Activated CD8-positive, alpha-beta memory T cell treated with anti-CD3 and anti-CD28 coated beads, Interleukin-2, amount 50 U/mL, for 4 hours (primary cell): ENCODE measurements around the gene SERAC1.

ENCODE experiments used
- DNase-seq: peaks from one replicate; pipeline ENCODE4 v3.0.0-alpha.2; 2020

The SERAC1 gene

DNA sequence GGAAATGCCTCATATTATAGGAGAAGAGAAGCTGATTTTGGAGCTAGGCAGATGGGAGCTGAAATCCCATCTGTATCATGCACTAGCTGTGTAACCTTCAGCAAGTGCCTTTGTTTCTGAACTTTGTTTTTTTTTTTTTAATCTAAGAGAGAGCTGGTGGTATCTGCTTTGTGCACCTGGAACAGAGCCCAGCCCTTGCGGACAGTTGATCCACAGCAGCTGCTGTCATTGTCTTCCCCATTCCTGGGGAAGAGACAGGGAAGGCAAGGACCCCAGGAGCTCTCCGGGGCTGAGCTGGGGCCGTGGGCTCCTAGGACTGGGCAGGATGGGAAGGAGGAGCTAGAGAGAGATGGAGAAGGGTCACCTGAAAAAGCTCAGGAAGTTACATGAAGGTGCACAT is 94.3 kb downstream of the SERAC1 start:
- no peak for DNase-seq

DNA sequence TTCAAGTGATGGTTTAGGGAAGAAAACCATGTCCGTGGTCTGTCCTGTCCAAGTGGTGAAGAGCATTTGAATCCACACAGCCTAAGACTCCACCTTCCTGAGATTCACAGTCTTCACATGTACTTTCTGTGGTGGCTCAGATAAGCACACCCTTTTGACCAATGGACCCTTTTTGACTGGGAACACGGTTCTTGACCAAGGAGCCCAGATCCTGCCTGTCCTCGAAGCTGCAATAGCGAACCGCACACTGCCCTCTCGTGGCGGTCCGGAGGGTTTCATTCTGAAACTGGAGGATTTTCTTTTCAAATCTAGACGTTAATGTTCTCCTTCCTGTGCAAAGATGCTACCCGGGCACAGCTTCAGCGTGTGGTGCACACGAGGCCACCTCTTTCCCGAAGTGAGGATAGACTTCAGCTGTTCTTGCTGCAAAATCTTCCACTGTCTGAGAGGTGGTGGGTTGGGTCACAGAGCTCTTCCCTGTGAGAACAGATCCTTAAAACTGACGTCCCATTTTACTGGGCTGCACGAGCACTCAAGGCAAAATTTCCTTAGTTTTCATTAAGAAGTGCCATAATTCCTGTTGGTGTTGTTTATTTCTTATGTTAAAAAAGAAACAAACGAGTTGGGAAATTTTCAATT is 95.9 kb downstream of the SERAC1 start:
- DNase-seq: peak; percentile 71

DNA sequence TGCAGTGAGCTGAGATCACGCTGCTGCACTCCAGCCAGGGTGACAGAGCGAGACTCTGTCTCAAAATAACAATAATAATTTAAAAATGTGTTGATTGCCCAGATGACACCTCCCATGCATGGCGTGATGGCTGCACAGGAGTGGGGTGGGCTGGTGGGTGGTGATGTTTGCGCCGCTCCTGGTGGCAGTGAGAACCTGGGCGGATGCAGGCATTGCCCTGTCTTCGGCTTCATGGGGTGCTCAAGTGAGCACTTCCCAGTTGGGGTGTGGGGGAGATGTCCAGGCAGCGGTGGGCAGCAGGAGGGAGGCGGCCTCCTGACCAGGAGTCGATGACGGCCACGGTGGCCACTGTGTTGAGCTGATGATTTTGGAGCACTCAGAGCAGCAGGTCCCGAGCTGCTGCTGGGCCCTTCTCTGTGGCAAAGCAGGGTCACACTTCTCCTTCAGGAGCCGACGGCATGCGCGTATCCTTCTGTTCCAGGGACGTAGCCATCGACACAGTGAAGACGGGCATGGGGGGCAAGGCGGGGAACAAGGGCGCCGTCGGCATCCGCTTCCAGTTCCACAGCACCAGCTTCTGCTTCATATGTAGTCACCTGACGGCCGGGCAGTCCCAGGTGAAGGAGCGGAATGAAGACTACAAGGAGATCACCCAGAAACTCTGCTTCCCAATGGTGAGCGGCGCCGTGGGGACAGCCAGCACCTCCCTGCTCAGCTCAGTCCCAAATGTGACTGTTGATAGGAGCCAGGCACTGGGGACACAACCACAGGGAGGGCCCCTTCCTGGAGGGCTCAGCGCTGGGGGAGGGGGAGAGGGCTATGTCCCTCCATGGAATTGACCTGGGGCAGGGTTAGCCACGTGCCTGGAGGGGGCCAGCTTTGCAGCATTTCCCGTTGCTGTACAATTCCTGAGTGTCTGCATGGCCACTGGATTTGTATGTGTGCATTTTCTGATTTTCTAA is 96.7 kb downstream of the SERAC1 start:
- no peak for DNase-seq

DNA sequence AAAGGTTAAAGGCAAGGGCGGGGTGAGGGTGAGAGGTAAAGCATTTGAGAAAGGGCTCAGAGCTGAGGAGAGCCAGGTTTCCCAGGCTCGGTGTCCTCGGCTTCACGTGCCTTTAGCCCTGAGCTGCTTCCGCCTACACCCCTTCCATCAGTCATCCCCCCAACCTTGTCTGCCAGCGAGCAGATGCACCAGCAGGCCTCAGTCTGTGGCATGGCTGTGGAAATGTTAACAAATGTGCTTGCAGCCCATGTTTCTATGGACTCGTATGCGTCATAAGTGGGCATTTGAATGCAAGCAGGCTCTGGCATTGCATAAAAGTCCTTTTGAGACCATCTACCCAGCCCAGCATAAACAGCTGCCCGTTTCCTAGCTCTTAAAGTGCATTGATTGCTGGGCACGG is 97.5 kb downstream of the SERAC1 start:
- no peak for DNase-seq

DNA sequence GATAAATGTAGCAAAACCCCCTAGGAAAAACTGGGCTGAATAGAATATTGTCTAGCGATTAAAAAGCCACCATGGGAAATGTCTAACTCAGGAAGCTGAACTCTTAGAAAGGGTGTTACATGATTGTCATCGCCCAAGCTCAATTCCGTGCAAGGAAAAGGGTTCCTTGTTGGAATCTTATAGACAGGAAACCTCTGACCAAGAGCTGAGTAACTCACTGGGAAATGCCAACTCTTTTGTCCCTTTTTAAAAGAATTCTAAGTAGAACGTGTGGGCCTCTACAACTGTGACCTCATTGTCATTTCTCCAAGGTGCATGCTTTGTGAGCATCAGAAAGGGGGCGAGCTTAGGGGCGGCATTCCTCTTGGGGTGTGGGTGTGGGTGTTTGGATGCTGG is 98.3 kb downstream of the SERAC1 start:
- no peak for DNase-seq

DNA sequence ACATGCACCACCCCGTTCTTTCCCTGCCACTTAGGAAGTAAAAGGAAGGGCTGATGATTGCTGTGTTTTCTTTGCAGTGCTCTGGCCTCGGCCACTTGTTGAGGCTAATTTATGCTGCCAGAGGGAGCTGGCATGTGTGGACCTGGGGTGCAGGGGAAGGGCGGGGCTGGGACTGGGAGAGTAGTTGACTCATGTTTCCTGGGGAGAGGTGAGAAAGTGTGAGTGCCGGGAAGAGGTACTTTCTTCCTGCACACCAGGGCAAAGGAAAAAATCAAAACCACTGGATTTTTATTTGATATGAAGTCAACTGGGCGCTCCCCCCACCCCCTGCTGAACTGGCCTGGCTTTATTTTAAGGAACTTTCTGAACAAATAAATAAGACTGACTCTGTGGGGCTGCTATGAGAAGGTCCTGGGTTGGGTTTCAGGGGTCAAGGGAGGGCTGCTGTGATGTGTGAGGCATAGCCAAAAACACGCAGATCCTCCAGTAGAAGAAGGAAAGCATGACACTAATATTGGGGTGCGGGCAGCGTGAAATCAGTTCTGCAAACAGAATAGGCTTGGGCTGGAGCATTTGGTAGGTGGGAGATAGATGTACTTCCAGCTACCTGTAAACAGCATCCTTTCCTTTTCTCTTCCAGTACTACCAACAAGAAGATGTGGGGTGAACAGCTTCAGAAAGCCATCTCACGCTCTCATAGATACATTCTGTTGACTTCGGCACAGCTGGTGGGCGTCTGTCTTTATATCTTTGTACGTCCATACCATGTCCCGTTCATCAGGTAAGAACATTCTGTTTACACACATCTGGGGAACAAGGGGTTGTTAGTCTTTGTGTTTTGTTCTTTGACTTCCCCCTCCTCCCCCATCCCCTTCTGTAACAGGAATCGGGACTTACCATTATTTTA is 98.9 kb downstream of the SERAC1 start:
- no peak for DNase-seq

DNA sequence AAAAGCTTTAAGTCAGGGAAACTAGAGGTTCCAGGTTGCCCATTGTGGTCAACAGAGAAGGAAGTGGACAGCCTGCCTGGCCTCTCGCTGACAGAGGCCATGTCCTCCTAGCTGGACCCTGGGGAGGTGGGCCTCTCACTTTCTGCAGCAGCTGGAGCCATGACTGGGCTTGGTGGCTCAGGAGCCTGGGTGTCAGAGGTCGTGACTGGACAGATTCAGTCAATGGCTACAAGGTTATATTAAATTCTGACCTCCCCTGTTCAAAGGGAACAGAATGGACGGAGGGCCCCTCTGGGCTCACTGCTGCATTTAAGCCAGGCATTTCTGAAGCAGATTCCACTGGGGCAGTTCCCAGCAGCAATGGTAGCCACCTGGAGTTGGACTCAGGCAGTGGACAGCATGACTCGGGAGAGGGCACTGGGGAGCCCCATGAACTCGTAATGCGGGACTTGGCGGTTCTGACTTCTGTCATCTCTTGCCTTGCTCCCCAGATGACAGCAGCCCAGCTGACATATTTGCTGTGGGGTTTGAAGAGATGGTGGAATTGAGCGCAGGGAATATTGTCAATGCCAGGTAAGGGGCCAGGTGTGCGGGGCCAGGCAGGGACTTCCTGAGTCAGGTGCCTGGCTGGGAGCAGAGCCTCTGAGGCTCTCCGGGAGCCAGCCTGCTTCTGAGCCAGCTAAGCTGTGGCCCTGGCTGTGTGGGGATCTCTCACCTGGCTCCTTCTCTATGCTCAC is 99.7 kb downstream of the SERAC1 start:
- DNase-seq: no peak

DNA sequence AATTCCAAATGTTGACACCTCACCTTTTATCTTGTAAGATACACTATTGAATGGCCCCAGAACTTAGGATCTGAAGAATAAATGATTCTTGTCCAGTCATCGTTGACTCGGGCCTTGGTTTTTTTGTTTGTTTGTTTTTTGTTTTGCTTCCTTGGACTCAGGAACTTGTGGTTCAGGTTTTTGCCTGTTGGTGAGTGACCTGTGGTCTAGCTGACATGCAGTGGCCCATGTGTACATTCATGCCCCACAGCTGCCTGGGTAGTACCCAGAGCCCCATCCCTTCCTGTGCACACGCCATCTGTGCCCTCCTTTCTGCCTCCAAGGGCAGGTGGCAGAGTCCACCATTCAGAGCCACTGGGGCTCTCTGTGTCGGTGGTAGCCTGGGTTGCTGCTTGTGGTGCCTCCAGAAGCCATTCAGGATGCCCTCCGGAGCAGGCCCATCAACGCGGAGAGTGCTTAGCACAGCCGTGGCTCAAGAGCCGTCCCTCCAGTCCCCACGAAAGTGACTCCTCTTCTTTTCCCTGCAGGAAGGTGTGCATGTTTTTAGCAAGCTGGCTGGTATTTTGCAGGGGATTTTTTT is 100.5 kb downstream of the SERAC1 start:
- no peak for DNase-seq

DNA sequence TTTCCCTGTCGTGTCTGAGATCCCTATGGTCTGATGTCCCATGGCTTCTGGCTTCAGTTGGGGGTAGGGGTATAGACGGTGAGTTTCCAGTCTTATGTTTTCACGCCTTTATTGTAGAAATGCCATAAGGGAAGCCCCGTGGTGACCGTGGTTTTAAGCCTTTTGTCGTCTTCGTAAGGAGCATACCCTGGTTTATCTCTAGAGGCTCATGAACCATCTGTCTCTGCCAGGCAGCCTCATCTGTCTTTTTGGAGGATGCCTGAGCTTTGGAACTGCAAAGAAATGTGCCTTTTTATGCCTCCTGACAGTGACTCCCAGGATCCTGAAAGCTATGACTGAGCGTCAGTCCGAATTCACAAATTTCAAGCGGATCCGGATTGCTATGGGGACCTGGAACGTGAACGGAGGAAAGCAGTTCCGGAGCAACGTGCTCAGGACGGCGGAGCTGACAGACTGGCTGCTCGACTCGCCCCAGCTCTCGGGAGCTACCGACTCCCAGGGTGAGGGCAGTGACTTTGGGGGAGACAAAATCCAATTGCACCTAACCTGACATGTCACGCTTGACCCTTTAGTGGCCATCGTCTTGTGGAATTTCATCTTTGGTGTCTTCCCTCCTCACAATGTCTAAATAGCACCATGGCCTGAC is 101.8 kb downstream of the SERAC1 start:
- DNase-seq: no peak

DNA sequence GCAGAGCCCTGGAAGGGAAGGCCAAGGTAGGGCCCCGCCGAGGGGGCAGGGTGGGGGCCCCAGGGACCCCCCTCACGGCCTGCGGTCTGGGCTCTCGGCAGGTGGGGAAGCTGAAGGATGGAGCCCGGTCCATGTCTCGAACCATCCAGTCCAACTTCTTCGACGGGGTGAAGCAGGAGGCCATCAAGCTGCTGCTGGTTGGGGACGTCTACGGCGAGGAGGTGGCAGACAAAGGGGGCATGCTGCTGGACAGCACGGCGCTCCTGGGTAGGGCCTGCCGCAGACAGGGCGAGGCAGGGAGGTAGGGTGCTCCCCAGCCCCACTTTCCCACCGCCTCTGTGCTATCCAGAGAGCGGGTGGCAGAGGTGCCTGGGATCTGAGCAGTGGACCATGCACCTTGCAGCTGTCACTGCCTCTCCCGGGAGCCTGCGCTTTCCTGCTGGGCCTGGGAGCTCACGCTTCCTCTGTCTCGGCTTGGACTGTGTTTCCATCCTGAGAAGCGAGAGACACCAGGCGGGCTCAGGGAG is 103.3 kb downstream of the SERAC1 start:
- no peak for DNase-seq

DNA sequence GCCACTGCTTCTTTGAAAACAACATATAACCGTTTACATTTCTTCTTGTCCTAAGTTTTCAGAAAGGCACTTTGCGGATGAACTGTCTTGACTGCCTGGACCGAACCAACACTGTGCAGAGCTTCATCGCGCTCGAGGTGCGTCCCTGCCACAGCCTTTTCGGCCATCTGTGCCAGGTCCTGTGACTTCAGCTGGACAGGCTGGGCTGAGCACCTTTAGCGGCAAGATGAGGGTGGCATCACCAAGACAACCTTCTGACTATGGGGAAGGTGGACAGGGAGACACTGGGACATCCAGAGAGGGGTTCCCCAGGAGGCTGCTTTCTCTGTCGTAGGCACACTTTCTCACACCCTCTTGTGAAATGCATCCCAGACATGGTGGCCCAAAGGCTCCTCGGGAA is 104.3 kb downstream of the SERAC1 start:
- DNase-seq: no peak

DNA sequence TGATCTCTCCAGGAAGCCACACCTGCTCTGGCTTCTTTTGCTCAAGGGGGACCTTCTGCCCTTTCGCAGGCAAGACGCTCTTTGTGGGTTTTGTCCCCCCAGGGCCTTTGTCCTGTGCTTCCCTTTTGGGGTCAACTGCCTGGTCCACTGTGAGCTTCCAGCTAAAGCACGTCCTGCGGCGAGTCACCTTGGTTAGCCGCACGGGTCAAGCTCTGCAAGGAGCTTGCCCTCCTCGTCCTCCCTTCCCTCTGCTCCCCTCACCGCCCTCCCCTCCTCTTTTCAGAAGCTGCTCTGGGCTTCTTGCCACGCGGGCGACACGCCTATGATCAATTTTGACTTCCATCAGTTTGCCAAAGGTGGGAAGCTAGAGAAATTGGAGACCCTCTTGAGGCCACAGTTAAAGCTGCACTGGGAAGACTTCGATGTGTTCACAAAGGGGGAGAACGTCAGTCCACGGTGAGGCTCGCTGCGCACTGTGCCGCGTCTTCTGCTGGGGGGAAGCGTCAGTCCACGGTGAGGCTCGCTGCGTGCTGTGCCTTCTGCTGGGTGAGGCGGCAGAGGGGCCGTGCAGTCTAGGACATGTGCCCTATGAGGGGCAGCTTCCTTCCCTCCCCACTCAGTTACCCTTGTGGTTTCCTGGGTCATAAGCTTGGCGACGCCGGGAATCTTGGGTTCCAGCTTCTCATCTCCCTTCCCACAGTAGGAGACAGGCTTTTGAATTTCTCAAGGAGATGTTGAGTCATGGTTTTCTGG is 106.2 kb downstream of the SERAC1 start:
- no peak for DNase-seq

DNA sequence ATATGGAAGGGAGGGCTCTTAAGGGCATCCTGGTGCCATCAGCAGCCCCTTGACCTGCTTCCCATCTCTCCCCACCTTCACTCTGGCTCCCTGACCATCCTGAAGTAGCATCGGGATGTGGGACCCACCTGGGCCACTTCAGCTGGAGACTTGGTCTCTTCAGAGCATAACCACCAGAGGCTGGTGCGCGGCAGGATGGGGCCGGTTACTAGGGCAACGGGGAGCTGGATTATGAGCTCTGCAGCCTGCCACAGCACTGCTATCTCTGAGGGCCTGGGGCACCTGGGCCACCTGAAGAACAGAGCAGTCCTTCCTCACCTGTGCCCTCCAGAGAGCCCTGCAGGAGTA is 106.7 kb downstream of the SERAC1 start:
- DNase-seq: no peak

DNA sequence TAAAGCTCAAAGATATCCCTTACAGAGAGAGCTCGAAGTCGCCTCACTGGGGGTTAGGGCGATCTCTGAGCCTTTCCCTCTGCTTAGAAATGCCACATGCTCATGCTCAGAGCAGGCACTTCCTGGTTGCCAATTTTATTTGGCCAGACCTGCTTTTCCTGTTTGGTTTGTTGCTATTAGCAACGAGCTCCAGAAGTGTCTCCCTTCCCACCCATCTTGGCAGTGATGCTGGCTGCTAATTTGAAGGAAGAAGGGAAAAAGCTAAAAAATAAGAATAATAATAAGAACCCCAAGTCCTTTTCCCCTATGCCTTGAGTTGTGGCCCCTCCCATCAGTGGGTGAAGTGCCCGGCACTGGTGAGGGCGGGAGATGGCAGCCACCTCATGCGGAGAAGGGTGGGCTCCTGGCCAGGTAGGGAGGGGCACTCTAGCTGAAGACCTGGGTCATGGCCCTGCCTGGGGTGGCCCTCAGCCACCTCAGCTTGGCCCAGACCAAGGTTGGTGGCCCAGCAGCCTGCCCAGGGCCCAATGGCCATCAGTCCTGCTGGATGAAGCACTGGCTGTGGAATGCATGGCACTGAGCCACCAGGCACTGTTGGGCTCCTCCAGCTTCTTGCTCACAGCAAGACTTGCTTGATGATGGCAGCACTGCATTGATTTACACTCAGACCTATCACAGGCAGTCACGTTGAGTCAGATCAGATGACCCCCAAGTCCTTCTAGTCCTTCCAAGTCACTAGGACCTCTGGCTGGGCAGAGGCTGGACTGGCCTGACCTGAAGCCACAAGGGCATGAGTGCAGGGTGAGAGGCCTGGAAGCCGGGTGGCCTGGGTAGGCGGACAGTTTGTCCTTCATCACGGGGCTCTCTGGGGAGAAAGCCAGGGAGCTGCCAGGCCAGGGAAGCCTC is 107.4 kb downstream of the SERAC1 start:
- DNase-seq: no peak
